ENCODE measurements around the gene ADGRB3.

The ADGRB3 gene

DNA sequence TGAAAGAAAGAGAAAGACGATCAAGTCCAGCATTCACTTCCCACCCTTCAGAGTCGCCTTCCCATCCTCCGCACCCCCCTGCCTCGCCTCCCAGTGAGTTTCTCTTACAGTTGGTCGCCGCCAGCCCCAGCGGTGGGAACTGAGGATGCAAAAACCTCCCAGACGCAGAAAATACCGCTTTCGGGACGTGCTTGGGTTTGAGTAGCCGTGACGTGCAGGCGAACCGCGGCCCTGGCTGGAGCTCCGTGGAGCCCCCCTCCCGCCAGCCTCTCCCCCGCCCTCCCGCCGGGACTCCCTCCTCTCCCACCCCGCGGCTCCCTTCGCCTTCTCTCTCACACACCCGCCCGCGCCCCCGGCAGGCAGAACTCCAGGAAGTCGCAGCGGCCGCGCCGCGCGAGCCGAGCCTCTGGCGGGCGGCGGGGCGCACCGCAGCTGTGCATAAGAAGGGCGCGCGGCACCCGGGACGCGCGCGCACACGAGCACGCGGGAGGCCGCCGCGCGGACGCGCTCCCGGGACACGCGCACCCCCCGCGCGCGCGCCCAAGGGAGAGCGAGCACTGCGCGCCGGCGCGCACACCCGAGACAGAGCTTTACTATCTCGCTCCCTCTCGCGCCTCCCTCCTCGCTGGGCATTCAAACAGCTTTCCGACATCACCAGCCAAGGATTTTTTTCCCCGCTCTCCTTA, at the start of gene ADGRB3:
ADGRB3 (plus strand) TSS at position 557 of the 686 bp plus-strand sequence. CDS start 3,394 bp downstream, outside the sequence.
- no peaks in the 10 kb centered on the region for H3K9me3 ChIP-seq (ENCODE audit: control insufficient read depth in 2 of 2, low read length in 2 of 2)
- peak within 1 kb of the TSS; percentile 25 for H3K27ac ChIP-seq (ENCODE audit: low read length)
- no peaks in the 10 kb centered on the region for H3K36me3 ChIP-seq (ENCODE audit: control insufficient read depth in 2 of 2, insufficient read depth in 2 of 2, low read length in 2 of 2)
- peak within 1 kb of the TSS; percentile 66 to 72 for H3K9ac ChIP-seq (ENCODE audit: low read length in 2 of 2)
- H3K4me3 ChIP-seq (ENCODE audit: low read length in 2 of 2), result peak within 1 kb of the TSS; percentile 77 to 85
- H3K4me1 ChIP-seq (ENCODE audit: control insufficient read depth, insufficient read depth, low read length), result no peaks in the 10 kb centered on the region
- peaks cover 5 to 9% of the 10 kb centered on the region in 2 donors for H3K27me3 ChIP-seq (ENCODE audit: control insufficient read depth in 1 of 2, insufficient read depth in 2 of 2, low read length in 2 of 2)

DNA sequence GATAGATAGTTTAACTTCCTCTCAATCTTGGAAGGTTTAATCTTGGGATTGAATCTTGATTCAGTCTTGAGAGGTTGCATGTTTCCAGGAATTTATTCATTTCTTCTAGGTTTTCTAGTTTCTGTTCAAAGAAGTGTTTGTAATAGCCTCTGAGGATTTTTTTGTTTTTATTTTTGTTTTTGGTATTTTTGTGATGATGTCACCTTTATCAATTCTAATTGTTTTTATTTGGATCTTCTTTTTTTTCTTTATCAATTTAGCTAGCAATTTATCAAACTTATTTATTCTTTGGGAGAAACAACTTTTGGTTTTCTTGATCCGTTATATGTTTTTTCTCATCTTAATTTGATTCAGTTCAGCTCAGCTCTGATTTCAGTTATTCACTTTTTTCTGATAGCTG, 41.5 kb upstream of the ADGRB3 start:
- no peaks in the 10 kb centered on the region for H3K9me3 ChIP-seq (ENCODE audit: control insufficient read depth in 2 of 2, low read length in 2 of 2)
- no peak overlapping the region for H3K9ac ChIP-seq (ENCODE audit: low read length in 2 of 2)
- H3K4me3 ChIP-seq (ENCODE audit: low read length in 2 of 2), result no peak overlapping the region
- no peaks in the 10 kb centered on the region for H3K27me3 ChIP-seq (ENCODE audit: control insufficient read depth in 1 of 2, insufficient read depth in 2 of 2, low read length in 2 of 2)
- H3K36me3 ChIP-seq (ENCODE audit: control insufficient read depth in 2 of 2, insufficient read depth in 2 of 2, low read length in 2 of 2), result no peaks in the 10 kb centered on the region
- H3K4me1 ChIP-seq (ENCODE audit: control insufficient read depth, insufficient read depth, low read length), result no peaks in the 10 kb centered on the region
- no peak overlapping the region for H3K27ac ChIP-seq (ENCODE audit: low read length)

DNA sequence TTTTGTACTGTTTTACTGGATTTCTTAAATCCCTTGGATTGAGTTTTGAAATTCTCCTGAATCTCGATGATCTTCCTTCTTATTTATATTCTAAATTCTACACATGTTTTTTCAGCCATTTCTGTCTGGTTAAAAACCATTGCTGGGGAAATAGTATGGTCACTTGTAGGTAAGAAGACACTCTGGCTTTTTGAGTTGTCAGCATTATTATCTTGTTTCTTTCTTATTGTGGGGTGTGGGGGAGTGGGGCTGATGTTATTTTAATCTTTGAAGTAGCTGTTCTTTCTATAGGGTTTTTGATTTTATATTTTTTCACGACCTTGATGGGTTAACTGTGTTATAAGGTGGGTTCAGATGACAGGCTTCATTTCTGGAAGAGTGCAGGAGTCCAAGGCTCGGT, 37.4 kb upstream of the ADGRB3 start:
- Histone ChIP-seq H3K4me1 (ENCODE audit: control insufficient read depth, insufficient read depth, low read length) (no peaks in the 10 kb centered on the region), H3K36me3 (ENCODE audit: control insufficient read depth in 2 of 2, insufficient read depth in 2 of 2, low read length in 2 of 2) (no peaks in the 10 kb centered on the region), H3K4me3 (ENCODE audit: low read length in 2 of 2) (no peak overlapping the region), H3K9ac (ENCODE audit: low read length in 2 of 2) (no peak overlapping the region), H3K9me3 (ENCODE audit: control insufficient read depth in 2 of 2, low read length in 2 of 2) (no peaks in the 10 kb centered on the region), H3K27me3 (ENCODE audit: control insufficient read depth in 1 of 2, insufficient read depth in 2 of 2, low read length in 2 of 2) (no peaks in the 10 kb centered on the region), H3K27ac (ENCODE audit: low read length) (no peak overlapping the region)

DNA sequence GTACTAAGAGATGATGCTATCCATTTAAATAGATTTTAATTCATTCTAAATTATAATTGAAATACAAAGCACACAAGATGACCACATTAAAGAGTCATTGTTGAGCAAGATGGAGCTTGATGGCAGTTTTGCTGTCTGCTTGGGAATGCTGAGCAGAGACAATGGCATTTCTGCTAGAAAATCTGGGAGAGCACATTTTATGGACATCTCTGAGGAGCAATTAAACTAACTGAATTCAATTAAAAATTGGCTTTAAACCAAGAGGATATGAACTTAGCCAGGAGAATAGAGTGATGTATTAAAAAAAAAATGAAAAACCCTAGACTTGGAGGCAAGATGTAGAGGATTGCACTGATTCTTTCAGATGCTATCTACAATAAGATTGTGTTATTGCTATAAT, 19.1 kb upstream of the ADGRB3 start:
- no peaks in the 10 kb centered on the region for H3K4me1 ChIP-seq (ENCODE audit: control insufficient read depth, insufficient read depth, low read length)
- no peaks in the 10 kb centered on the region for H3K9me3 ChIP-seq (ENCODE audit: control insufficient read depth in 2 of 2, low read length in 2 of 2)
- H3K9ac ChIP-seq (ENCODE audit: low read length in 2 of 2), result no peak overlapping the region
- no peak overlapping the region for H3K4me3 ChIP-seq (ENCODE audit: low read length in 2 of 2)
- H3K27me3 ChIP-seq (ENCODE audit: control insufficient read depth in 1 of 2, insufficient read depth in 2 of 2, low read length in 2 of 2), result no peaks in the 10 kb centered on the region
- no peaks in the 10 kb centered on the region for H3K36me3 ChIP-seq (ENCODE audit: control insufficient read depth in 2 of 2, insufficient read depth in 2 of 2, low read length in 2 of 2)
- no peak overlapping the region for H3K27ac ChIP-seq (ENCODE audit: low read length)

DNA sequence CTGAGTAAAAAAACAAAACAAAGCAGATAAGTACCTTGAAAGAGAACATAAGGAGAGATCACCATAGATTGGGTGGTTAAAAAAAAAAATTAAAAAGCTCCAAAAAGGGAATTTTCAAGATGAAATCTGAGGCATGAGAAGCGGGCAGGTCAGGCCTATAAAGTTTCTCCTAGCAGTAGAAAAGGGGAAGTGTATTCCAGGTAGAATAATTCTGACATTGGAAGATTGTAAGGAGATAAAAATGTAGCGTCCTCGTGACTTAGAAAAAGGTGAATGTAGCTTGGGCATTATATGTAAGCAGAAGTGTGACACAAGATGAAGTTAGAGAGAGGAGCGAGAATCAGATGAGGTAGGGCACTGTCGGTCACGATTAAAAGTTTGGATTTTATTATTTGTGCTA, 9.1 kb upstream of the ADGRB3 start:
- Histone ChIP-seq H3K4me1 (ENCODE audit: control insufficient read depth, insufficient read depth, low read length) (no peaks in the 10 kb centered on the region), H3K9ac (ENCODE audit: low read length in 2 of 2) (no peak overlapping the region), H3K9me3 (ENCODE audit: control insufficient read depth in 2 of 2, low read length in 2 of 2) (no peaks in the 10 kb centered on the region), H3K27me3 (ENCODE audit: control insufficient read depth in 1 of 2, insufficient read depth in 2 of 2, low read length in 2 of 2) (no peaks in the 10 kb centered on the region), H3K27ac (ENCODE audit: low read length) (no peak overlapping the region), H3K36me3 (ENCODE audit: control insufficient read depth in 2 of 2, insufficient read depth in 2 of 2, low read length in 2 of 2) (no peaks in the 10 kb centered on the region), H3K4me3 (ENCODE audit: low read length in 2 of 2) (no peak overlapping the region)

DNA sequence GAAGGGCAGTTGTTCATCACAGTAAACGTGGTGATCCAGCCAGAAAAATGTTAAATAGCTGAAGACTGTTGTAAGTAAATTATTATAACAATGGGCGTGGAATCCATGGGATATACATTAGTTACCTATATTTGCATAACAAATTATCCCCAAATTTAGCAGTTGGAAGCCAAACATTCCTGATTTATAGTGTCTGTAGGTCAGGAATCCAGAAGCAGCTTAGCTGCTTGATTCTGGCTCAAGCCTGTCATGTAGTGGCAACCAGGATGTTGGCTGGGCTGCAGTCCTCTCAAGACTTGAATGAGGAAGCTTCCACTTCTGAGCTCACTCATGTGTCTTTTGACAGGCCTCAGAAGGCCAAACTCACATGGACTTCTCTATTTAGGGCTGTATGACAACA, 6.9 kb upstream of the ADGRB3 start:
- H3K36me3 ChIP-seq (ENCODE audit: control insufficient read depth in 2 of 2, insufficient read depth in 2 of 2, low read length in 2 of 2), result no peaks in the 10 kb centered on the region
- H3K9me3 ChIP-seq (ENCODE audit: control insufficient read depth in 2 of 2, low read length in 2 of 2), result no peaks in the 10 kb centered on the region
- no peak overlapping the region for H3K9ac ChIP-seq (ENCODE audit: low read length in 2 of 2)
- H3K27ac ChIP-seq (ENCODE audit: low read length), result no peak overlapping the region
- H3K4me1 ChIP-seq (ENCODE audit: control insufficient read depth, insufficient read depth, low read length), result no peaks in the 10 kb centered on the region
- H3K27me3 ChIP-seq (ENCODE audit: control insufficient read depth in 1 of 2, insufficient read depth in 2 of 2, low read length in 2 of 2), result no peaks in the 10 kb centered on the region
- H3K4me3 ChIP-seq (ENCODE audit: low read length in 2 of 2), result no peak overlapping the region

DNA sequence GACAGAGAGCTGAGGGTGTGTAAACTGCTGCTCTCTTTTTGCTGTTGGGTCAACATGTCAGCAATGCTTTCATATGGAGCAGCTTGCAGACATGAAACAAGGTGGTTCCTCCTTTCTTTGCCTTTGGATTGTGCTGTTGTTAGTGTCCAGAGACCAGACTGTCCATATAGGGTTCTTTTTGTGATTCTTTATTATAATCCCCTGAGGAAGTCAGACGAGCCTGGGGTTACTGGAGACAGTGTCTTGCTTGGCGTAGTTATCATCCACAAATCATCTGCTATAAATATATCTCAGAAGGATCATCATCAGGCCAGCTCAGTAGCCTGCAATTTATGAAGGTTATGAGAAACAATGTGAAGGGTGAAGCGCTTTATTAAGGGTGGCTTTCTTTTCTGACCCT, 2.3 kb upstream of the ADGRB3 start:
- H3K27me3 ChIP-seq (ENCODE audit: control insufficient read depth in 1 of 2, insufficient read depth in 2 of 2, low read length in 2 of 2), result peaks cover under 1 to 3% of the 10 kb centered on the region in 2 donors
- no peak overlapping the region for H3K9ac ChIP-seq (ENCODE audit: low read length in 2 of 2)
- peak overlapping the region in 1 of 2 donors; percentile 17 for H3K4me3 ChIP-seq (ENCODE audit: low read length in 2 of 2)
- H3K4me1 ChIP-seq (ENCODE audit: control insufficient read depth, insufficient read depth, low read length), result no peaks in the 10 kb centered on the region
- no peak overlapping the region for H3K27ac ChIP-seq (ENCODE audit: low read length)
- no peaks in the 10 kb centered on the region for H3K9me3 ChIP-seq (ENCODE audit: control insufficient read depth in 2 of 2, low read length in 2 of 2)
- no peaks in the 10 kb centered on the region for H3K36me3 ChIP-seq (ENCODE audit: control insufficient read depth in 2 of 2, insufficient read depth in 2 of 2, low read length in 2 of 2)

DNA sequence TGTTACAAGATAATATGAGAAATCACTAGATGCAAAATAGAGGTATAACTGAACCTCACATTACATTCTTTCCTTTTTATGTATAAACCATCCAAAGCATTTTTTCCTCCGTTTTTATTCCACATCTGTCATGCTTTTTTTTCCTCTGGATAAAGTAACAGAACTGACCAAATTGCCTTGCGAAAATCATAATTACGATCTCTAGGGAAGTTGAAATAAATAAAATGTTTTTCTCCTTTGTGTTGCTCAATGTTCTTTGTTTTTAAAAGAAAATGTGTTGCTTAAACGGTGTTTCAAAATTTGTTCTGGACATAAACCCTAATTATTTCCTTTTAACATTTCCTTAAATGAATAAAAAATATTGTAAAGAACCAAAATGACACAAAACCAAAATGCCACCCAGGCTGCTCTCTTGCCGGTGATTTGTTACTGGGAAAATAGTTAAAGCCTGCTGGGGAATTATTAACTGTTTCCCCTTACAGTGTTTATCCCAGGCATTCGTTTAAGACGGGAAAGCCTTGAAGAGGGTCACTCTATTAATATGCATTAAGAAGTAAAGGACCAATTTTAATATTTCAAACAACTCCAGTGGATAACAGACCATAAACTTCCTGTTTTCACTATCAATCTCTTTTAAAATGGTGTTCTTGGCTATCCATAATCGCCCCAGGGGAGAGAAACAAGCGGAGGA, 1.7 kb upstream of the ADGRB3 start:
- peak overlapping the region; percentile 75 to 85 for H3K4me3 ChIP-seq (ENCODE audit: low read length in 2 of 2)
- no peak overlapping the region for H3K27ac ChIP-seq (ENCODE audit: low read length)
- no peaks in the 10 kb centered on the region for H3K4me1 ChIP-seq (ENCODE audit: control insufficient read depth, insufficient read depth, low read length)
- H3K9ac ChIP-seq (ENCODE audit: low read length in 2 of 2), result peak overlapping the region in 1 of 2 donors; percentile 29
- no peaks in the 10 kb centered on the region for H3K9me3 ChIP-seq (ENCODE audit: control insufficient read depth in 2 of 2, low read length in 2 of 2)
- H3K27me3 ChIP-seq (ENCODE audit: control insufficient read depth in 1 of 2, insufficient read depth in 2 of 2, low read length in 2 of 2), result peaks cover 2 to 5% of the 10 kb centered on the region in 2 donors
- H3K36me3 ChIP-seq (ENCODE audit: control insufficient read depth in 2 of 2, insufficient read depth in 2 of 2, low read length in 2 of 2), result no peaks in the 10 kb centered on the region

DNA sequence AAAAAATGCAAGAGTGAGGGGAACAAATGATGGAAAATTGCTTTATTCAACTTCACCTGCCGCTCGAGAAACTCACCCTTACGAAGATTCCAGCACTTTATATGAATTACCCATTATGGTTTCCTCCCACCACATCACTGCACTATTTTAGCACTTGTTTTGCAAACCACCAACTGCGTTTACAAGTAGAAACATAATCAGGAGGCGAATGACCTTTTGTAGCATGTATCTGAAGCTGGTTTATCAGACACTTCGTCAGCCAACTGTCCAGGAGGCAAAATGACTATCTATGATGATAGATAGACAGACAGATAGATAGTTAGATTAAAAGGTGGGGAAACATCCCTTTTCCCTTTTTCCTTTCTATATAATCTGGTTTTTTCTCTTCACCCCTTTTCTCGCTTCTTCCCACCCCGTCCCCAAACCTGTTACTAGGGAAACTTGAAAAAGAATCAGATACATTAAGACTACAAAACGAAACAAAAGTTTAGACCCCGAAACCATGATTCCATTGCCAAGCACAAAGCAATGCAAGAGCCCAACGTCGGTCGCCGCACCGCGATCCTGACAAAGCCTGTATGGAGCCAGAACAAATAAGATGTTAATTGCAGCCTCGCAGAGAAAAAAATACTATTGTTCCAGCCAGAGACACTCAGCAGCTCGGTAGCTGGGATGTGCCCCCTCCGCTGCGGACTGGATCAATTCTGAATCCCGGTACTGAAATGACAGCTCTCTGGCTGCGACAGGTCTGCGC, 933 bp upstream of the ADGRB3 start:
- H3K9ac ChIP-seq (ENCODE audit: low read length in 2 of 2), result peak overlapping the region; percentile 29 to 66
- no peaks in the 10 kb centered on the region for H3K9me3 ChIP-seq (ENCODE audit: control insufficient read depth in 2 of 2, low read length in 2 of 2)
- peak overlapping the region; percentile 75 to 85 for H3K4me3 ChIP-seq (ENCODE audit: low read length in 2 of 2)
- peaks cover 2 to 5% of the 10 kb centered on the region in 2 donors for H3K27me3 ChIP-seq (ENCODE audit: control insufficient read depth in 1 of 2, insufficient read depth in 2 of 2, low read length in 2 of 2)
- H3K27ac ChIP-seq (ENCODE audit: low read length), result peak overlapping the region; percentile 25
- no peaks in the 10 kb centered on the region for H3K36me3 ChIP-seq (ENCODE audit: control insufficient read depth in 2 of 2, insufficient read depth in 2 of 2, low read length in 2 of 2)
- H3K4me1 ChIP-seq (ENCODE audit: control insufficient read depth, insufficient read depth, low read length), result no peaks in the 10 kb centered on the region

DNA sequence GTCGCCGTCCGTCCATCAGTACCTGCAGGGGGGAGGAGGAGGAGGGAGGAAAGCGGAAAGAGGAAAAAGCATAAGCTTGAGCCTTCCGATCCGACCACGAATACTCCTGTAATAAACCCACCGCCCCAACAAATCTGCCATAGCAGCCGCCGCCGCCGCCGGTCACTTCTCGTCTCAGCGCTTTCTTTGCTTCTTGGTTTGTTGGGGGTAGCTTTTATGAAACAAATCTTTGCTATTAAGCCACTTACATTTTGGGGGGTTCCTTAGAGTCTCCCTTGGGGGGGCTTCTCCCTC, 277 bp downstream of the ADGRB3 start:
- peak overlapping the region; percentile 58 to 72 for H3K9ac ChIP-seq (ENCODE audit: low read length in 2 of 2)
- peaks cover 5 to 11% of the 10 kb centered on the region in 2 donors for H3K27me3 ChIP-seq (ENCODE audit: control insufficient read depth in 1 of 2, insufficient read depth in 2 of 2, low read length in 2 of 2)
- no peaks in the 10 kb centered on the region for H3K9me3 ChIP-seq (ENCODE audit: control insufficient read depth in 2 of 2, low read length in 2 of 2)
- peak overlapping the region; percentile 20 for H3K27ac ChIP-seq (ENCODE audit: low read length)
- H3K4me3 ChIP-seq (ENCODE audit: low read length in 2 of 2), result peak overlapping the region; percentile 77 to 85
- no peaks in the 10 kb centered on the region for H3K4me1 ChIP-seq (ENCODE audit: control insufficient read depth, insufficient read depth, low read length)
- H3K36me3 ChIP-seq (ENCODE audit: control insufficient read depth in 2 of 2, insufficient read depth in 2 of 2, low read length in 2 of 2), result no peaks in the 10 kb centered on the region
